Pulmonary artery endothelial cell (primary cell): ENCODE data around the gene RBM6. TPM values are rescaled to one million over a fixed set of nuclear protein-coding genes. Genes with fewer than 3 reads are reported as not detected.
"Not testable (repeated sequence)": the region's sequence is repeated elsewhere in the genome, so short reads cannot be mapped to it uniquely, and the experiment has no call there.

Experiments used
- DNase-seq: peaks from one replicate; pipeline ENCODE4 v3.0.0-alpha.2; 2011; ENCODE audit warnings: low read depth, low spot score
- total RNA-seq: library from RNA; depleted of rRNA; stranded (reverse); fragments of >200 nt; gene quantifications from 2 replicates; pipeline ENCODE4 v1.2.3, GENCODE V29; 2014

Gene RBM6
- 29.9 and 43.2 TPM in 2 replicates for total RNA-seq

- DNase-seq: peak; percentile 94
Observed at GRCh38 chr3:49939858-49940666, at the start of gene RBM6. Gene RBM6 (plus strand): TSS chr3:49940150. CDS start chr3:49962642, 22,492 bp downstream.

GRCh38 chr3:49895791-49896190, 44.2 kb upstream of the RBM6 start:
- no peak for DNase-seq

- DNase-seq: no peak
Observed at GRCh38 chr3:49896345-49896744, 43.6 kb upstream of the RBM6 start.

GRCh38 chr3:49898991-49899390, 41.0 kb upstream of the RBM6 start:
- DNase-seq: no peak

- DNase-seq: no peak
Observed at GRCh38 chr3:49899815-49900214, 40.1 kb upstream of the RBM6 start.

- no peak for DNase-seq
Observed at GRCh38 chr3:49900491-49901153, 39.3 kb upstream of the RBM6 start.

GRCh38 chr3:49901366-49902339, 38.3 kb upstream of the RBM6 start:
- no peak for DNase-seq

- DNase-seq: no peak
Observed at GRCh38 chr3:49902511-49903345, 37.2 kb upstream of the RBM6 start.

- DNase-seq: no peak
Observed at GRCh38 chr3:49903451-49904424, 36.2 kb upstream of the RBM6 start, which contains the start of gene MST1R. Gene MST1R (minus strand): TSS chr3:49903873. CDS start chr3:49903609, 264 bp downstream.

GRCh38 chr3:49904448-49904847, 35.5 kb upstream of the RBM6 start:
- not testable (repeated sequence) for DNase-seq

- no peak for DNase-seq
Observed at GRCh38 chr3:49906073-49906743, 33.7 kb upstream of the RBM6 start.

GRCh38 chr3:49908373-49909199, 31.4 kb upstream of the RBM6 start:
- DNase-seq: no peak

- DNase-seq: no peak
Observed at GRCh38 chr3:49910409-49911123, 29.4 kb upstream of the RBM6 start.

GRCh38 chr3:49911124-49911420, 28.9 kb upstream of the RBM6 start:
- no peak for DNase-seq

GRCh38 chr3:49911611-49912010, 28.3 kb upstream of the RBM6 start:
- DNase-seq: no peak

- no peak for DNase-seq
Observed at GRCh38 chr3:49912881-49913281, 27.1 kb upstream of the RBM6 start.

GRCh38 chr3:49914906-49915305, 25.0 kb upstream of the RBM6 start:
- DNase-seq: no peak

- no peak for DNase-seq
Observed at GRCh38 chr3:49916686-49917085, 23.3 kb upstream of the RBM6 start.
